ENCODE data around the gene ASMTL.

ASMTL gene

GRCh38 chrX:1400049-1400448 is 52.7 kb downstream of the ASMTL start:
- no peak for DNase-seq (ENCODE audit: low read depth in 1 of 2, low spot score in 1 of 2)
- no peak overlapping the region for H3K4me3 ChIP-seq (replicated peaks; ENCODE audit: insufficient read depth, low read length)
- H3K27me3 ChIP-seq (ENCODE audit: insufficient read depth, poor library complexity, severe bottlenecking): no peaks in the 10 kb centered on the region
- no peak for TF ChIP-seq POLR2AphosphoS5 (IDR thresholded peaks at IDR 0.05; ENCODE audit: low read depth)
- TF ChIP-seq, protein P1, sequence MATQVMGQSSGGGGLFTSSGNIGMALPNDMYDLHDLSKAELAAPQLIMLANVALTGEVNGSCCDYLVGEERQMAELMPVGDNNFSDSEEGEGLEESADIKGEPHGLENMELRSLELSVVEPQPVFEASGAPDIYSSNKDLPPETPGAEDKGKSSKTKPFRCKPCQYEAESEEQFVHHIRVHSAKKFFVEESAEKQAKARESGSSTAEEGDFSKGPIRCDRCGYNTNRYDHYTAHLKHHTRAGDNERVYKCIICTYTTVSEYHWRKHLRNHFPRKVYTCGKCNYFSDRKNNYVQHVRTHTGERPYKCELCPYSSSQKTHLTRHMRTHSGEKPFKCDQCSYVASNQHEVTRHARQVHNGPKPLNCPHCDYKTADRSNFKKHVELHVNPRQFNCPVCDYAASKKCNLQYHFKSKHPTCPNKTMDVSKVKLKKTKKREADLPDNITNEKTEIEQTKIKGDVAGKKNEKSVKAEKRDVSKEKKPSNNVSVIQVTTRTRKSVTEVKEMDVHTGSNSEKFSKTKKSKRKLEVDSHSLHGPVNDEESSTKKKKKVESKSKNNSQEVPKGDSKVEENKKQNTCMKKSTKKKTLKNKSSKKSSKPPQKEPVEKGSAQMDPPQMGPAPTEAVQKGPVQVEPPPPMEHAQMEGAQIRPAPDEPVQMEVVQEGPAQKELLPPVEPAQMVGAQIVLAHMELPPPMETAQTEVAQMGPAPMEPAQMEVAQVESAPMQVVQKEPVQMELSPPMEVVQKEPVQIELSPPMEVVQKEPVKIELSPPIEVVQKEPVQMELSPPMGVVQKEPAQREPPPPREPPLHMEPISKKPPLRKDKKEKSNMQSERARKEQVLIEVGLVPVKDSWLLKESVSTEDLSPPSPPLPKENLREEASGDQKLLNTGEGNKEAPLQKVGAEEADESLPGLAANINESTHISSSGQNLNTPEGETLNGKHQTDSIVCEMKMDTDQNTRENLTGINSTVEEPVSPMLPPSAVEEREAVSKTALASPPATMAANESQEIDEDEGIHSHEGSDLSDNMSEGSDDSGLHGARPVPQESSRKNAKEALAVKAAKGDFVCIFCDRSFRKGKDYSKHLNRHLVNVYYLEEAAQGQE (IDR thresholded peaks at IDR 0.05; ENCODE audit: insufficient replicate concordance, low read depth): no peak
- H3K27ac ChIP-seq (replicated peaks): no peak overlapping the region

- Histone ChIP-seq H3K27me3 (ENCODE audit: insufficient read depth, poor library complexity, severe bottlenecking) (no peaks in the 10 kb centered on the region), H3K4me3 (replicated peaks; ENCODE audit: insufficient read depth, low read length) (no peak overlapping the region), H3K27ac (replicated peaks) (no peak overlapping the region)
- no peak for TF ChIP-seq GABPA (IDR thresholded peaks at IDR 0.05; ENCODE audit: low read depth)
- no peak for TF ChIP-seq CTCF (IDR thresholded peaks at IDR 0.05; ENCODE audit: insufficient read depth, low read length)
- TF ChIP-seq, protein P1 (IDR thresholded peaks at IDR 0.05; ENCODE audit: insufficient replicate concordance, low read depth): no peak
- TF ChIP-seq SPI1 (IDR thresholded peaks at IDR 0.05; ENCODE audit: borderline replicate concordance, low read depth): no peak
- TF ChIP-seq POLR2AphosphoS5 (IDR thresholded peaks at IDR 0.05; ENCODE audit: low read depth): no peak
- DNase-seq (ENCODE audit: low read depth in 1 of 2, low spot score in 1 of 2): no peak
Measured at GRCh38 chrX:1398431-1399340, 54.0 kb downstream of the ASMTL start.

- H3K27me3 ChIP-seq (ENCODE audit: insufficient read depth, poor library complexity, severe bottlenecking): no peaks in the 10 kb centered on the region
- DNase-seq (ENCODE audit: low read depth in 1 of 2, low spot score in 1 of 2): no peak
- H3K27ac ChIP-seq (replicated peaks): no peak overlapping the region
- no peak overlapping the region for H3K4me3 ChIP-seq (replicated peaks; ENCODE audit: insufficient read depth, low read length)
- no peak for TF ChIP-seq CTCF (IDR thresholded peaks at IDR 0.05; ENCODE audit: insufficient read depth, low read length)
- TF ChIP-seq SPI1 (IDR thresholded peaks at IDR 0.05; ENCODE audit: borderline replicate concordance, low read depth): no peak
- TF ChIP-seq GABPA (IDR thresholded peaks at IDR 0.05; ENCODE audit: low read depth): no peak
- no peak for TF ChIP-seq POLR2AphosphoS5 (IDR thresholded peaks at IDR 0.05; ENCODE audit: low read depth)
- TF ChIP-seq, protein P1 (IDR thresholded peaks at IDR 0.05; ENCODE audit: insufficient replicate concordance, low read depth): no peak
Measured at GRCh38 chrX:1397441-1398270, 55.1 kb downstream of the ASMTL start.

Data from HL-60 (cell line).